Measurements from ENCODE around the gene PLEKHA7.

DNA sequence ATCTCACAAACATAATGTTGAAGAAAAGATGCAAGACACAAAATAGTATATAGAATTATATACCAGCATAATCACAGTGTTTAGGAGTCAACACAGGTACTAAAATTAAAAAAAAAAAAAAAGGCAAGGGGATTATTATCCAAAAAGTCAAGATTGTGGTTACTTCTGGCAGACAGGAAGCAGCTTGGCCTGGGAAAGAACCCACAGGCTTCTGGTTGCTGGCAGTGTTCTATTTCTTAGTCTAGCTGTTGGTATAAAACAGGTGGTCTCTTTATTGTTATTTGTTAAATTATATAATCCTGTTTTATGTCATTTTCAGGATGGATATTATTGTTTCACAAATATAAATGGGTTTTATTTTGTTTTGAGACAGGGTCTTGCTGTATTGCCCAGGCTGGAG is 221.8 kb downstream of the PLEKHA7 start:
- TF ChIP-seq EZH2 (IDR thresholded peaks at IDR 0.05; ENCODE audit: low read length) = no peak
- TF ChIP-seq, protein P1, sequence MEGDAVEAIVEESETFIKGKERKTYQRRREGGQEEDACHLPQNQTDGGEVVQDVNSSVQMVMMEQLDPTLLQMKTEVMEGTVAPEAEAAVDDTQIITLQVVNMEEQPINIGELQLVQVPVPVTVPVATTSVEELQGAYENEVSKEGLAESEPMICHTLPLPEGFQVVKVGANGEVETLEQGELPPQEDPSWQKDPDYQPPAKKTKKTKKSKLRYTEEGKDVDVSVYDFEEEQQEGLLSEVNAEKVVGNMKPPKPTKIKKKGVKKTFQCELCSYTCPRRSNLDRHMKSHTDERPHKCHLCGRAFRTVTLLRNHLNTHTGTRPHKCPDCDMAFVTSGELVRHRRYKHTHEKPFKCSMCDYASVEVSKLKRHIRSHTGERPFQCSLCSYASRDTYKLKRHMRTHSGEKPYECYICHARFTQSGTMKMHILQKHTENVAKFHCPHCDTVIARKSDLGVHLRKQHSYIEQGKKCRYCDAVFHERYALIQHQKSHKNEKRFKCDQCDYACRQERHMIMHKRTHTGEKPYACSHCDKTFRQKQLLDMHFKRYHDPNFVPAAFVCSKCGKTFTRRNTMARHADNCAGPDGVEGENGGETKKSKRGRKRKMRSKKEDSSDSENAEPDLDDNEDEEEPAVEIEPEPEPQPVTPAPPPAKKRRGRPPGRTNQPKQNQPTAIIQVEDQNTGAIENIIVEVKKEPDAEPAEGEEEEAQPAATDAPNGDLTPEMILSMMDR (optimal IDR thresholded peaks at IDR 0.05 in 1 of 3, IDR thresholded peaks at IDR 0.05 in 1 of 3, conservative IDR thresholded peaks at IDR 0.05 in 1 of 3; ENCODE audit: extremely low read depth in 1 of 3, insufficient read depth in 2 of 3, low read length in 3 of 3) = no peak

Data from keratinocyte (primary cell).